H1 (cell line): ENCODE measurements around the gene ASAP2. TPM values are rescaled to one million over a fixed set of nuclear protein-coding genes. Genes with fewer than 3 reads are reported as not detected.

Experiments
- ATF3 ChIP-seq: IDR thresholded peaks from 2 replicates; pipeline ENCODE4 v1.6.1; 2011; ENCODE audit warnings: low read depth, mild to moderate bottlenecking, low read length; ENCODE audit not compliant: insufficient read depth
- JUN ChIP-seq: IDR thresholded peaks from 2 replicates; pipeline ENCODE4 v1.6.1; 2011; ENCODE audit warnings: low read depth, mild to moderate bottlenecking, improper control_type of control experiment, low read length
- JUND ChIP-seq: IDR thresholded peaks from 2 replicates; pipeline ENCODE4 v1.6.1; 2011; ENCODE audit warnings: mild to moderate bottlenecking, improper control_type of control experiment, low read length
- SUZ12 ChIP-seq: fragments of 200-600 bp; sonication (generic); IDR thresholded peaks from 2 replicates; pipeline ENCODE4 v1.6.1; 2012; ENCODE audit warnings: mild to moderate bottlenecking, inconsistent platforms, low read length, moderate library complexity, mixed read lengths
- TBP ChIP-seq: IDR thresholded peaks from 2 replicates; pipeline ENCODE4 v1.6.1; 2011; ENCODE audit warnings: low read depth, low read length, improper control_type of control experiment
- polyA plus RNA-seq, 7 experiments: library from polyadenylated mRNA; depleted of rRNA in 3 of 7; stranded (reverse) in 5 of 7; unstranded in 2 of 7; fragments of >200 nt in 5 of 7; fragments of 200-250 nt in 2 of 7; gene quantifications; 1 replicate in 5 of 7; 2 replicates in 1 of 7; 4 replicates in 1 of 7; pipeline versions ENCODE4 v1.2.1 to v1.2.3, GENCODE V29; 2011 to 2013; ENCODE audit warnings: missing spikeins in 2 of 7, mixed read lengths in 2 of 7
- total RNA-seq: library from RNA; stranded (reverse); fragmentation: NEBNext Ultra II Directional; extraction: Animal tissue kit (Norgen Biotek cat#: 25700); gene quantifications from 2 replicates; pipeline ENCODE4 v1.2.1, GENCODE V29; 2021

The ASAP2 gene
- total and polyA plus RNA-seq, 2 of the 8 experiments (the other 6 are each of a cell fraction or from before 2014, with no cell fraction given), result 10.2 to 18.7 TPM

- TF ChIP-seq ATF3, result no peak
- TF ChIP-seq SUZ12, result no peak
- no peak for TF ChIP-seq JUND
- no peak for TF ChIP-seq TBP
- TF ChIP-seq JUN, result no peak
These were observed 166.4 kb downstream of the ASAP2 start (continued) for GRCh38 chr2:9373047-9373446.
